HCT116 (cell line): Measurements from ENCODE around the gene RALGPS1. TPM values are rescaled to one million over a fixed set of nuclear protein-coding genes. Genes with fewer than 3 reads are reported as not detected.

Source experiments
- ATAC-seq: fragments of 200-7000 bp; cut with Tn5 transposase; 2 replicates; pipeline ENCODE4 v1.9.1; 2020; ENCODE audit warnings: mild to moderate bottlenecking, moderate library complexity
- BruUV-seq: library from RNA; stranded (reverse); fragments of 400-500 nt; replicated peaks from 2 replicates; lab custom pipeline; 2021; lab: Mats Ljungman, UMichigan
- CTCF ChIA-PET: fragments of 300-600 bp; sonication (Branson Sonifier 250); formaldehyde crosslinking; loops from one replicate; lab custom pipeline; 2021; ENCODE audit warnings: antibody characterized with exemption; lab: Charles Lee
- POLR2A ChIA-PET: fragments of 300-600, 350-600 bp; sonication (Branson Sonifier 250); formaldehyde crosslinking; loops from one replicate; lab custom pipeline; 2021; ENCODE audit warnings: antibody characterized with exemption; lab: Charles Lee
- RAD21 ChIA-PET, 2 experiments: fragments of 300-600 bp; sonication (Branson Sonifier 250); formaldehyde crosslinking; loops; one replicate each; lab custom pipeline; 2023; ENCODE audit warnings: low total read pairs in 2 of 2; ENCODE audit not compliant: uncharacterized antibody in 2 of 2, unreplicated experiment in 2 of 2, low non-redundant PET in 1 of 2; lab: Charles Lee
- DNase-seq: peaks from one replicate; pipeline ENCODE4 v3.0.0-alpha.2; 2010; ENCODE audit warnings: low read depth, low spot score
- H2AFZ ChIP-seq: fragments of 200-600 bp; shearing (Covaris generic), sonication (generic); 2 replicates; pipeline ENCODE4 v1.6.1; 2017; ENCODE audit warnings: low read depth, mixed run types, mixed read lengths, antibody characterized with exemption, low read length; ENCODE audit not compliant: poor library complexity, severe bottlenecking
- H3K27ac ChIP-seq: 2 replicates; pipeline ENCODE4 v1.5.1; 2012; ENCODE audit warnings: low read depth, low read length
- H3K27me3 ChIP-seq: fragments of 200-600 bp; sonication (generic); 2 replicates; pipeline ENCODE4 v1.6.1; 2016; ENCODE audit warnings: mixed run types, low read length, mixed read lengths; ENCODE audit not compliant: insufficient read depth
- H3K36me3 ChIP-seq, 2 experiments: fragments of 200-500 bp in 1 of 2; fragments of 200-600 bp in 1 of 2; sonication (Bioruptor generic) in 1 of 2; sonication (generic) in 1 of 2; 2 replicates each; pipeline versions ENCODE4 v1.5.1 to v1.6.1; 2014 to 2016; ENCODE audit warnings: low read length in 2 of 2, inconsistent platforms in 1 of 2, mixed read lengths in 1 of 2, mixed run types in 1 of 2; ENCODE audit not compliant: insufficient read depth in 2 of 2, control insufficient read depth in 1 of 2
- H3K4me1 ChIP-seq, 2 experiments: fragments of 200-600 bp in 1 of 2; sonication (generic) in 1 of 2; 2 replicates each; pipeline versions ENCODE4 v1.5.1 to v1.6.1; 2012 to 2017; ENCODE audit warnings: low read length in 2 of 2, inconsistent platforms in 1 of 2, mild to moderate bottlenecking in 1 of 2, mixed read lengths in 1 of 2, mixed run types in 1 of 2, moderate library complexity in 1 of 2; ENCODE audit not compliant: insufficient read depth in 2 of 2, control insufficient read depth in 1 of 2
- H3K4me2 ChIP-seq: fragments of 200-600 bp; sonication (generic); 2 replicates; pipeline ENCODE4 v1.6.1; 2017; ENCODE audit warnings: mixed run types, low read length, mixed read lengths
- H3K4me3 ChIP-seq, 2 experiments: fragments of 200-600 bp in 1 of 2; sonication (generic) in 1 of 2; replicated peaks in 1 of 2; 2 replicates each; pipeline ENCODE4 v1.5.1; 2011 to 2016; ENCODE audit warnings: low read length in 2 of 2, control low read depth in 1 of 2, low read depth in 1 of 2, mild to moderate bottlenecking in 1 of 2, mixed read lengths in 1 of 2, mixed run types in 1 of 2
- H3K79me2 ChIP-seq: fragments of 200-600 bp; sonication (generic); 2 replicates; pipeline ENCODE4 v1.6.1; 2017; ENCODE audit warnings: mild to moderate bottlenecking, mixed run types, low read length, moderate library complexity, mixed read lengths; ENCODE audit not compliant: insufficient read depth
- H3K9ac ChIP-seq: fragments of 200-600 bp; sonication (generic); 2 replicates; pipeline ENCODE4 v1.6.1; 2016; ENCODE audit warnings: low read length, mixed read lengths
- H3K9me2 ChIP-seq: fragments of 200-600 bp; sonication (generic), shearing (Covaris generic); 2 replicates; pipeline ENCODE4 v1.6.1; 2017; ENCODE audit warnings: mixed run types, mild to moderate bottlenecking, moderate library complexity; ENCODE audit not compliant: insufficient read depth
- H3K9me3 ChIP-seq, 2 experiments: fragments of 200-500 bp in 1 of 2; fragments of 200-600 bp in 1 of 2; sonication (Bioruptor generic) in 1 of 2; sonication (generic) in 1 of 2; 2 replicates each; pipeline ENCODE4 v1.6.1; 2014 to 2017; ENCODE audit warnings: low read length in 2 of 2, mixed read lengths in 2 of 2, inconsistent platforms in 1 of 2, low read depth in 1 of 2, mild to moderate bottlenecking in 1 of 2, mixed run types in 1 of 2, moderate library complexity in 1 of 2; ENCODE audit not compliant: control insufficient read depth in 1 of 2, insufficient read depth in 1 of 2
- H4K20me1 ChIP-seq: fragments of 200-600 bp; sonication (generic), shearing (Covaris generic); 2 replicates; pipeline ENCODE4 v1.6.1; 2017; ENCODE audit warnings: mixed run types, mild to moderate bottlenecking, moderate library complexity; ENCODE audit not compliant: insufficient read depth
- EGR1 ChIP-seq: IDR thresholded peaks from 2 replicates; pipeline ENCODE4 v1.6.1; 2012; ENCODE audit warnings: low read depth
- EZH2phosphoT487 ChIP-seq: fragments of 200-600 bp; IDR thresholded peaks from 2 replicates; pipeline ENCODE4 v1.6.1; 2018; ENCODE audit warnings: antibody characterized with exemption, borderline replicate concordance
- JUND ChIP-seq: IDR thresholded peaks from 2 replicates; pipeline ENCODE4 v1.6.1; 2012
- RAD21 ChIP-seq: IDR thresholded peaks from 2 replicates; pipeline ENCODE4 v1.6.1; 2012; ENCODE audit warnings: low read depth, mild to moderate bottlenecking
- TCF7L2 ChIP-seq: IDR thresholded peaks from 2 replicates; pipeline ENCODE4 v1.7.0; 2011; ENCODE audit warnings: borderline replicate concordance, inconsistent platforms; ENCODE audit not compliant: insufficient read depth, insufficient read length; ENCODE audit errors: extremely low read depth
- YY1 ChIP-seq: IDR thresholded peaks from 2 replicates; pipeline ENCODE4 v1.6.1; 2011; ENCODE audit warnings: low read length, low read depth, moderate library complexity, mild to moderate bottlenecking; ENCODE audit not compliant: insufficient replicate concordance; ENCODE audit errors: extremely low read depth
- ZFX ChIP-seq: fragments of 450-650 bp; IDR thresholded peaks from 2 replicates; pipeline ENCODE4 v1.6.1; 2017
- ZNF274 ChIP-seq: fragments of 200-500 bp; sonication (Bioruptor generic); IDR thresholded peaks from 2 replicates; pipeline ENCODE4 v1.6.1; 2014; ENCODE audit warnings: mild to moderate bottlenecking, low read depth, low read length, inconsistent platforms
- intact Hi-C: fragments of 100-400 bp; cut with micrococcal nuclease; formaldehyde crosslinking; loops from 2 replicates; pipeline ENCODE4 v1.10.0; 2022
- total RNA-seq: library from RNA; stranded (reverse); gene quantifications from one replicate; pipeline ENCODE4 v1.2.1, GENCODE V29; 2021; ENCODE audit not compliant: unreplicated experiment
- TF ChIP-seq, protein P1 (sequence below): IDR thresholded peaks from 2 replicates; pipeline ENCODE4 v1.6.1; 2012
- TF ChIP-seq, protein P2 (sequence below): IDR thresholded peaks from 2 replicates; pipeline ENCODE4 v1.6.1; 2012; ENCODE audit warnings: low read depth
- TF ChIP-seq, protein P3 (sequence below), 3 experiments: fragments of 200-600 bp in 1 of 3; sonication (generic) in 1 of 3; IDR thresholded peaks in 2 of 3; conservative IDR thresholded peaks in 1 of 3; 2 replicates each; pipeline ENCODE4 v1.5.1; 2012 to 2017; ENCODE audit warnings: low read depth in 2 of 3, low read length in 2 of 3, antibody characterized with exemption in 1 of 3, borderline replicate concordance in 1 of 3, control low read depth in 1 of 3, mild to moderate bottlenecking in 1 of 3, mixed read lengths in 1 of 3, mixed run types in 1 of 3, moderate library complexity in 1 of 3; ENCODE audit not compliant: insufficient read depth in 1 of 3

Gene RALGPS1
- total RNA-seq, 1 experiment from 2014 or later, result 7.6 TPM

DNA sequence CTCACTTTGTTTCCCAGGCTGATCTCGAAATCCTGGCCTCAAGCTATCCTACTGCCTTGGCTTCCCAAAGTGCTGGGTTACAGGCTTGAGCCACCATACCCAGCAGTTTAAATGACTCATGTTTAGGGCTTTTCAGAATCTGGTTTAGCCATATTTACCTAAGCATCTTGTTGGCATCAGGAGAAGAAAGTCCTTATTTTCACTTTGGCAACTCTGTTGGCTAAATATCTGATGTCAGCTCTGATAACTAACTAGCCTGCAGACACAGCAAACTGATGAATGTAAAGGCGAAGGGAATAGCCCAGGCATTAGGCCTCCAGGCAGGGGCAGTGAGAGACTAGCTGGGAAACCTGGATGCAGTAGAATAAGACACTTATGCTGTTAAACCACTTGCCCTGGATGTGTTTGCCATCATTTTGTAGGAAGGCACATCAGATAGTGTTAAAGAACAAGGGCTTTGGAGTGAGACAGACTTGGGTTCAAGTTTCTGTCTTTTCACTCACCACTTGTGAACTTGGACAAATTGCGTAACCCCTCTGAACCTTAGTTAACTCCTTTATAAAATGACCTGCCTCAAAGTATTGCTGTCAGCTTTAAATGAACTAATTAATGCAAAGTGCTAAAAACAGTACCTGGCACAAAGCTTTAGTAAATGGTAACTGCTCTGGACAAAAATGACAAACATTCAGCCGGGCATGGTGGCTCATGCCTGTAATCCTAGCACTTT lies 315.3 kb downstream of the RALGPS1 start:
- H3K4me2 ChIP-seq, result no peak overlapping the region
- no peaks in the 10 kb centered on the region for H3K9me3 ChIP-seq
- POLR2A ChIA-PET, result no interaction called here
- RAD21 ChIA-PET, result no interaction called here
- no TSS peak for BruUV-seq
- no peak overlapping the region for H3K9ac ChIP-seq
- ATAC-seq (no peak), DNase-seq (no peak)
- TF ChIP-seq YY1, result no peak
- no peak for TF ChIP-seq EZH2phosphoT487
- TF ChIP-seq EGR1, result no peak
- TF ChIP-seq, protein P1, sequence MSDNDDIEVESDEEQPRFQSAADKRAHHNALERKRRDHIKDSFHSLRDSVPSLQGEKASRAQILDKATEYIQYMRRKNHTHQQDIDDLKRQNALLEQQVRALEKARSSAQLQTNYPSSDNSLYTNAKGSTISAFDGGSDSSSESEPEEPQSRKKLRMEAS, result no peak
- peaks cover 4 to 14% of the 10 kb centered on the region in 2 experiments; a peak in 3 of 4 replicates for H3K4me1 ChIP-seq
- CTCF ChIA-PET, result no interaction called here
- H3K27ac ChIP-seq, result no peak overlapping the region
- peaks cover 4% of the 10 kb centered on the region; the same call in 1 of the 2 replicates for H3K79me2 ChIP-seq
- no peaks in the 10 kb centered on the region for H4K20me1 ChIP-seq
- no peak overlapping the region for H2AFZ ChIP-seq
- no peak overlapping the region for H3K4me3 ChIP-seq
- H3K36me3 ChIP-seq, result no peaks in the 10 kb centered on the region
- no peaks in the 10 kb centered on the region for H3K27me3 ChIP-seq
- intact Hi-C loops, result no loop called here
- H3K9me2 ChIP-seq, result no peaks in the 10 kb centered on the region

DNA sequence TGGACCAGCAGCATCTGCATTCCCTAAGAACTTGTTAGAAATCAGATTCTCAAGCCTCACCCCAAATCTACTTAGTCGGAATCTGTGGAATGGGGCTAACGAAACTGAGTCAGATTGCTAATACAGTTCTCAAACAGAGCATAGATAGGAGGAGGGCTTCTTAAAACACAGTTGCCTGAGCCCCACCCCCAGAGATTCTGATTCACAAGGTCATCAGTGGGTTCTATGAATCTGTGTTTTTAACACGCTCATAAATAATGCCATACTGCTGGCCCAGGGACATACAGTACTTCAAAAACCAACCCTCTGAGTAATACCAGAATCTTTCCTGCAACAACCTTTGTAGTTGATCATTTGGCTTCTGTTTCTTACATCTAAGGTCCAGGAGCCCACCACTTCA lies 317.1 kb downstream of the RALGPS1 start:
- Histone ChIP-seq H3K9me2 (no peaks in the 10 kb centered on the region), H3K27ac (no peak overlapping the region), H3K36me3 (no peaks in the 10 kb centered on the region), H3K9me3 (no peaks in the 10 kb centered on the region), H3K79me2 (peaks cover under 1% of the 10 kb centered on the region; the same call in 1 of the 2 replicates), H3K9ac (no peak overlapping the region), H3K4me2 (no peak overlapping the region), H4K20me1 (no peaks in the 10 kb centered on the region), H3K4me1 (peaks cover 0 to under 1% of the 10 kb centered on the region in 2 experiments; a peak in 2 of 4 replicates), H3K27me3 (no peaks in the 10 kb centered on the region), H3K4me3 (no peak overlapping the region), H2AFZ (no peak overlapping the region)
- DNase-seq (no peak), ATAC-seq (no peak)
- TF ChIP-seq ZFX (no peak), ZNF274 (no peak), JUND (no peak), TCF7L2 (no peak), RAD21 (no peak)
- TF ChIP-seq, protein P2, sequence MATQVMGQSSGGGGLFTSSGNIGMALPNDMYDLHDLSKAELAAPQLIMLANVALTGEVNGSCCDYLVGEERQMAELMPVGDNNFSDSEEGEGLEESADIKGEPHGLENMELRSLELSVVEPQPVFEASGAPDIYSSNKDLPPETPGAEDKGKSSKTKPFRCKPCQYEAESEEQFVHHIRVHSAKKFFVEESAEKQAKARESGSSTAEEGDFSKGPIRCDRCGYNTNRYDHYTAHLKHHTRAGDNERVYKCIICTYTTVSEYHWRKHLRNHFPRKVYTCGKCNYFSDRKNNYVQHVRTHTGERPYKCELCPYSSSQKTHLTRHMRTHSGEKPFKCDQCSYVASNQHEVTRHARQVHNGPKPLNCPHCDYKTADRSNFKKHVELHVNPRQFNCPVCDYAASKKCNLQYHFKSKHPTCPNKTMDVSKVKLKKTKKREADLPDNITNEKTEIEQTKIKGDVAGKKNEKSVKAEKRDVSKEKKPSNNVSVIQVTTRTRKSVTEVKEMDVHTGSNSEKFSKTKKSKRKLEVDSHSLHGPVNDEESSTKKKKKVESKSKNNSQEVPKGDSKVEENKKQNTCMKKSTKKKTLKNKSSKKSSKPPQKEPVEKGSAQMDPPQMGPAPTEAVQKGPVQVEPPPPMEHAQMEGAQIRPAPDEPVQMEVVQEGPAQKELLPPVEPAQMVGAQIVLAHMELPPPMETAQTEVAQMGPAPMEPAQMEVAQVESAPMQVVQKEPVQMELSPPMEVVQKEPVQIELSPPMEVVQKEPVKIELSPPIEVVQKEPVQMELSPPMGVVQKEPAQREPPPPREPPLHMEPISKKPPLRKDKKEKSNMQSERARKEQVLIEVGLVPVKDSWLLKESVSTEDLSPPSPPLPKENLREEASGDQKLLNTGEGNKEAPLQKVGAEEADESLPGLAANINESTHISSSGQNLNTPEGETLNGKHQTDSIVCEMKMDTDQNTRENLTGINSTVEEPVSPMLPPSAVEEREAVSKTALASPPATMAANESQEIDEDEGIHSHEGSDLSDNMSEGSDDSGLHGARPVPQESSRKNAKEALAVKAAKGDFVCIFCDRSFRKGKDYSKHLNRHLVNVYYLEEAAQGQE, result no peak
- TF ChIP-seq, protein P1, result no peak
- TF ChIP-seq, protein P3, sequence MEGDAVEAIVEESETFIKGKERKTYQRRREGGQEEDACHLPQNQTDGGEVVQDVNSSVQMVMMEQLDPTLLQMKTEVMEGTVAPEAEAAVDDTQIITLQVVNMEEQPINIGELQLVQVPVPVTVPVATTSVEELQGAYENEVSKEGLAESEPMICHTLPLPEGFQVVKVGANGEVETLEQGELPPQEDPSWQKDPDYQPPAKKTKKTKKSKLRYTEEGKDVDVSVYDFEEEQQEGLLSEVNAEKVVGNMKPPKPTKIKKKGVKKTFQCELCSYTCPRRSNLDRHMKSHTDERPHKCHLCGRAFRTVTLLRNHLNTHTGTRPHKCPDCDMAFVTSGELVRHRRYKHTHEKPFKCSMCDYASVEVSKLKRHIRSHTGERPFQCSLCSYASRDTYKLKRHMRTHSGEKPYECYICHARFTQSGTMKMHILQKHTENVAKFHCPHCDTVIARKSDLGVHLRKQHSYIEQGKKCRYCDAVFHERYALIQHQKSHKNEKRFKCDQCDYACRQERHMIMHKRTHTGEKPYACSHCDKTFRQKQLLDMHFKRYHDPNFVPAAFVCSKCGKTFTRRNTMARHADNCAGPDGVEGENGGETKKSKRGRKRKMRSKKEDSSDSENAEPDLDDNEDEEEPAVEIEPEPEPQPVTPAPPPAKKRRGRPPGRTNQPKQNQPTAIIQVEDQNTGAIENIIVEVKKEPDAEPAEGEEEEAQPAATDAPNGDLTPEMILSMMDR (IDR thresholded peaks at IDR 0.05 in 2 of 3, conservative IDR thresholded peaks at IDR 0.05 in 1 of 3; ENCODE audit: borderline replicate concordance in 1 of 3, insufficient read depth in 1 of 3, low read depth in 2 of 3, low read length in 2 of 3), result no peak
- ChIA-PET RAD21 (no interaction called here), CTCF (no interaction called here), POLR2A (no interaction called here)
- intact Hi-C loops, result no loop called here
- no TSS peak for BruUV-seq
